ENCODE results near the gene KDELR3. TPM values are rescaled to one million over a fixed set of nuclear protein-coding genes. Genes with fewer than 3 reads are reported as not detected.

KDELR3 gene
- total and polyA plus RNA-seq, 2 donors (not counting 3 experiments of a cell fraction or from before 2014, with no cell fraction given): 28.6 to 61.3 TPM

- no peak for TF ChIP-seq MYC (IDR thresholded peaks at IDR 0.05; ENCODE audit: low read depth, low read length)
- Histone ChIP-seq H3K27me3 (ENCODE audit: control insufficient read depth in 2 of 2, insufficient read depth in 2 of 2, low read length in 2 of 2) (peaks cover 36 to 39% of the 10 kb centered on the region in 2 experiments), H3K79me2 (ENCODE audit: control insufficient read depth, insufficient read depth, low read length) (no peaks in the 10 kb centered on the region), H2AFZ (ENCODE audit: low read depth, low read length) (no peak overlapping the region), H3K9me3 (replicated peaks; ENCODE audit: control insufficient read depth, insufficient read depth, low read length) (no peaks in the 10 kb centered on the region), H3K27ac (ENCODE audit: insufficient read depth, low read depth, low read length) (no peak overlapping the region), H3K9ac (replicated peaks; ENCODE audit: extremely low read depth, insufficient read depth, low read length) (no peak overlapping the region), H4K20me1 (replicated peaks; ENCODE audit: control insufficient read depth, extremely low read depth, insufficient read depth, low read length) (no peaks in the 10 kb centered on the region), H3K4me3 (replicated peaks in 1 of 3; ENCODE audit: insufficient read depth in 1 of 3, low read depth in 1 of 3, low read length in 3 of 3) (no peak overlapping the region), H3K4me1 (ENCODE audit: control insufficient read depth, extremely low read depth, insufficient read depth, low read length) (no peaks in the 10 kb centered on the region), H3K36me3 (ENCODE audit: control insufficient read depth in 2 of 2, extremely low read depth in 1 of 2, insufficient read depth in 2 of 2, low read length in 2 of 2) (no peaks in the 10 kb centered on the region), H3K9me1 (replicated peaks; ENCODE audit: control insufficient read depth, extremely low read depth, insufficient read depth, low read length) (no peaks in the 10 kb centered on the region), H3K4me2 (ENCODE audit: insufficient read depth, low read length) (no peak overlapping the region)
- no peak for FAIRE-seq
- dilution Hi-C loops (cut with MboI; ENCODE audit: extremely low pct_ligation_motif_present, low sequenced_read_pairs): no loop called here
- no TSS peak for BruUV-seq (replicated peaks)
- intact Hi-C loops (cut with micrococcal nuclease): no loop called here
- POLR2A ChIA-PET: no interaction called here
- no peak for DNase-seq (ENCODE audit: low read depth, low spot score)
- CTCF ChIA-PET: interaction anchor here (0.9 to 2.1 kb wide), 2 partner anchors 8 to 400 kb away, joined by 3 to 7 read pairs; no protein-coding TSS in a partner anchor
Observed at GRCh38 chr22:38451864-38452263, 16.0 kb upstream of the KDELR3 start.

GRCh38 chr22:38452373-38453065 lies 15.4 kb upstream of the KDELR3 start:
- Histone ChIP-seq H3K27ac (ENCODE audit: insufficient read depth, low read depth, low read length) (no peak overlapping the region), H3K9me3 (replicated peaks; ENCODE audit: control insufficient read depth, insufficient read depth, low read length) (no peaks in the 10 kb centered on the region), H3K9ac (replicated peaks; ENCODE audit: extremely low read depth, insufficient read depth, low read length) (no peak overlapping the region), H2AFZ (ENCODE audit: low read depth, low read length) (no peak overlapping the region), H3K79me2 (ENCODE audit: control insufficient read depth, insufficient read depth, low read length) (no peaks in the 10 kb centered on the region), H4K20me1 (replicated peaks; ENCODE audit: control insufficient read depth, extremely low read depth, insufficient read depth, low read length) (no peaks in the 10 kb centered on the region), H3K36me3 (ENCODE audit: control insufficient read depth in 2 of 2, extremely low read depth in 1 of 2, insufficient read depth in 2 of 2, low read length in 2 of 2) (no peaks in the 10 kb centered on the region), H3K4me2 (ENCODE audit: insufficient read depth, low read length) (no peak overlapping the region), H3K27me3 (ENCODE audit: control insufficient read depth in 2 of 2, insufficient read depth in 2 of 2, low read length in 2 of 2) (peaks cover 42% of the 10 kb centered on the region in 2 experiments), H3K4me1 (ENCODE audit: control insufficient read depth, extremely low read depth, insufficient read depth, low read length) (no peaks in the 10 kb centered on the region), H3K9me1 (replicated peaks; ENCODE audit: control insufficient read depth, extremely low read depth, insufficient read depth, low read length) (no peaks in the 10 kb centered on the region), H3K4me3 (replicated peaks in 1 of 3; ENCODE audit: insufficient read depth in 1 of 3, low read depth in 1 of 3, low read length in 3 of 3) (no peak overlapping the region)
- dilution Hi-C loops (cut with MboI; ENCODE audit: extremely low pct_ligation_motif_present, low sequenced_read_pairs) (no loop called here), intact Hi-C loops (cut with micrococcal nuclease) (no loop called here)
- ChIA-PET POLR2A (no interaction called here), CTCF (interaction anchor here (0.9 to 2.1 kb wide), 5 partner anchors 9 to 400 kb away, joined by 3 to 7 read pairs (median 4); no protein-coding TSS in a partner anchor)
- DNase-seq (ENCODE audit: low read depth, low spot score) (no peak), FAIRE-seq (no peak)
- BruUV-seq (replicated peaks): no TSS peak
- TF ChIP-seq POLR2A (IDR thresholded peaks at IDR 0.05; ENCODE audit: low read depth, low read length) (no peak), MAX (IDR thresholded peaks at IDR 0.05; ENCODE audit: insufficient read depth, insufficient read length) (no peak), GATA2 (IDR thresholded peaks at IDR 0.05; ENCODE audit: insufficient read depth, insufficient read length, low read depth, low read length) (no peak), CTCF (IDR thresholded peaks at IDR 0.05; ENCODE audit: extremely low read depth in 1 of 2, insufficient read depth in 1 of 2, low read depth in 1 of 2, low read length in 2 of 2) (no peak), FOS (IDR thresholded peaks at IDR 0.05; ENCODE audit: borderline replicate concordance, insufficient read depth, low read length) (no peak), MYC (IDR thresholded peaks at IDR 0.05; ENCODE audit: low read depth, low read length) (no peak), JUN (IDR thresholded peaks at IDR 0.05; ENCODE audit: borderline replicate concordance, insufficient read depth, insufficient read length, low read depth) (no peak), POLR2AphosphoS5 (IDR thresholded peaks at IDR 0.05; ENCODE audit: insufficient read depth, low read depth, low read length) (no peak), EZH2 (IDR thresholded peaks at IDR 0.05; ENCODE audit: borderline replicate concordance, low read depth, low read length, severe bottlenecking) (no peak)

Measured in endothelial cell of umbilical vein (primary cell).